HG03432 (cell line): ENCODE results near the gene ACSF3.

Source experiments
- ATAC-seq: cut with Tn5 transposase; IDR thresholded peaks from one replicate; pipeline ENCODE4 v1.9.1; 2021; ENCODE audit warnings: mild to moderate bottlenecking, moderate library complexity; ENCODE audit not compliant: unreplicated experiment

ACSF3 gene

GRCh38 chr16:89142474-89143195, 49.0 kb downstream of the ACSF3 start:
- ATAC-seq = no peak

DNA sequence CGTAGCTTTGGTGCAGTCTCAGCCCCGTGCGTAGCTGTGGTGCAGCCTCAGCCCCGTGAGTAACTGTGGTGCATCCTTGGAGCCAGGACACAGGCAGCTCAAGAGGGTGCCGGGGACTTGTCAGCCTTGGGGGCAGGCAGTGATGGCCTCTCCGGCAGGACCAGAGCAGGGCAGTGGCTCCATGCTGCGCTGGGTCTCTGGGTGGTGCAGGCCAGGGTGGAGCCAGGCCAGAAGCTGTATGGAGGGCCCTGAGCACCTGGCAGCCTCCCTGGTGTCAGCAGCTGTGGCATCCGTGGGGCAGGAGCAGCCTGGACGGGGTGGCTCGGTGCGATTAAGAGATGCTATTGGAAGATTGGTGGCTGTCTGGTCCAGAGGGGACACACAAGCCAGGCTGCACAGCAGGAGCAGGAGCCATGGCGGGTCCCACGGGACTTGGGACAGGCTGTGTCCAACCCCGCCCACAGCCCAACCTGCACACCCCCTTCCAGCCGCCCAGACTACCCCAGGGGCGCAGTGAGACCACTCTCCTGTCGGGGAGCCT, 49.6 kb downstream of the ACSF3 start:
- ATAC-seq = no peak

GRCh38 chr16:89143911-89144675, 50.4 kb downstream of the ACSF3 start:
- no peak for ATAC-seq

DNA sequence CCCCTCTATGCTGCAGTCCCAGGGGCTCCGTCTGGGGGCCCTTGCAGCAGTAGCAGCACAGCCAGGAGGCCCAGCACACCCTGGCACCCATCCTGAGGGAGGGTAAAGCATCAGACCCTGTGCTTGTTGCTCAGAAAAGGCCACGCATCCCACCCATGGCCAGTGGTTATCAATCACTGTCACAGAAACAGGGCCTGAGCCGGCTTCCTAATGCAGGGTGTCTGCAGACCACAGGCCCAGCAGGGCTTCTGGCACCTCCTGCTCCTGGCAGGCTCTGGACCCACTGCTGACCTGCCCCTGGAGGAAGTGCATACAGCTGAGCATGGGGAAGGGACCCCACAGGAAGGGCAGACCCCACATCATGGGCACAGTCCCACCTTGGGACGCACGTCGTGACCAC, 51.0 kb downstream of the ACSF3 start:
- no peak for ATAC-seq

DNA sequence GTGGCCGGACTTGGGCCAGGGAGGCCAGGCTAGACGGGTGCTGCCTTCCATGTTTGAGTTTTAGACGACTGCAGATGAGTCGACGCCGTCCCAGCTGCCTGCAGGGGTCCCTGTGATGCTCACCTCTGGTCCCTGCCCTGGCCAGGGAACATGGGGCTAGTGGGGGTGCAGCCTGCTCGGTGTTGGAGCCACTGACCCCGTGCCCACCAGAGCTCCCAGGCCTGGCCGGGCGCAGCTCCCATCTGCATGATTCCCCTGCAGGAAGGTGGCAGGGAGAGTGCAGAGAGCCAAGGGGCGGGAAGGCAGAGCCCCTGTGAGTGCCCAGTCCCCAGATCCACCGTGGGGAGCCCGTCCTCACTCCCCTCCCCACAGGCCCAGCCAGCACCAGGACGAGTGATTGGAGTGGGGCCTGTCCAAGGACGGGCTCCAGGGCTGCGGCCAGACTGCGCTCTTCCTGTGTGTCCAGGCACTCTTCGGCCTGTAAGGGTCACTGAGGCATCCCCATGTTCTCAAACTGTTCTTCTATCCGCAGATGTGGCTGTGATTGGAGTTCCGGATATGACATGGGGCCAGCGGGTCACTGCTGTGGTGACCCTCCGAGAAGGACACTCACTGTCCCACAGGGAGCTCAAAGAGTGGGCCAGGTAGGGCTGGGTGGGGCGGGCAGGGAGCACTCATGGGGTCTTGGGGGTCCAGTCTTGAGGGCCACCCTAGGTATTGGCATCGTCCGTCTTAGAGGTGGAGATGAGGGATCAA, 51.9 kb downstream of the ACSF3 start:
- ATAC-seq = no peak

DNA sequence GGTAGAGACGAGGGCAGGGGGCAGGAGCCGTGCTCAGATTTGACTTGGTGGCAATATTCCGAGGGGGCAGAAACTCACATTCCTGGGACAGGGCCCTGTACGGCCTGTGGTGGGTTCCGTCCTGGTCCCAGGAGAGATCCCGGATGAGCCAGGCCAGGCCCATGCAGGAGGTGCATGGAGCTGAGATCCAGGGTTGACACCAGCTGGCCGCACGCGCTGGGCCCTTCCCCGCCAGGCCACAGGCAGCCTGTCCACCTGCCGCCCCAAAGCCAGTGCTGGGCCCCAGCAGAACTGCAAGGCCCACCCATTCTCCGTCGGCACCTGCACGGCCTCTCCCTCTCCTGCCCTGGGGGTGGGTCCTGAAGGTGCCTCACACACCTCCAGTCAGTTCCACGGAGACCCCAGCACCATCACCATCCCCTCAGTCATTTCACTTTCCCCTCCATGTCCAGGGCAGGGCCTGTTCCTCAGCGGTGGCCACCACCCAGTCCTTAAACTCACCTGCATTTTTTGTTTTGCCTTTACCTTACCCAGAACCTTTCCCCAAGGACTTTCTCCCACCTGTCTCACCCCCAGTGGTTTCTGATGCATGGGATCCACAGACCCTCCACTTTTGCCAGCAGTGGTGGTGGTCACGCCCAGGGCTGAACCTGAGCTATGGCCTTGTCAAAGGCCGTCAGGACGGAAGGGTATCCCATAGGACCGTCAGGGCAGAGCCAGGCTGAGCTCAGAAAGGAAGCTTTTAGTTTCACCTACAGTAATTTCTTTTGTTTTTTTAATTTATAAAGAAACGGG, 52.8 kb downstream of the ACSF3 start:
- ATAC-seq = no peak

GRCh38 chr16:89147085-89147817, 53.6 kb downstream of the ACSF3 start:
- no peak for ATAC-seq

DNA sequence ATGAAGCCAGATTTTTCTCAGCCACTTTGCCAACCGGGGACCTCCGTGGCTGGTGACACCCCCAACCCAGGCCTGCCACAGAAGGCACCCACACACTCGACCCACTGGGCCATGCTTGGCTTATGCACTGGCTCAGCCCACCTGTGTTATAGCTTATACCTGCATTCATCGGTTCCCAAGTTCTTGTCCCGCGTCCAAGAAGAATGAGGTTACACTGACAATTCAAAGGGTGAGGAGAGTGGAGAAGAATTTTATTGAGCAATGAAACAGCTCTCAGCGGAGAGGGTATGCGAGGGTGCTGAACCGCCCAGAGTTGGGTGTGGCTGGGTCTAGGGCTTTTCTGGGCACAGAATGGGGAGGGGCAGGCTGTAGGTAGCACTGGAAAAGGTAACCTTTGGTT, 55.7 kb downstream of the ACSF3 start:
- no peak for ATAC-seq

DNA sequence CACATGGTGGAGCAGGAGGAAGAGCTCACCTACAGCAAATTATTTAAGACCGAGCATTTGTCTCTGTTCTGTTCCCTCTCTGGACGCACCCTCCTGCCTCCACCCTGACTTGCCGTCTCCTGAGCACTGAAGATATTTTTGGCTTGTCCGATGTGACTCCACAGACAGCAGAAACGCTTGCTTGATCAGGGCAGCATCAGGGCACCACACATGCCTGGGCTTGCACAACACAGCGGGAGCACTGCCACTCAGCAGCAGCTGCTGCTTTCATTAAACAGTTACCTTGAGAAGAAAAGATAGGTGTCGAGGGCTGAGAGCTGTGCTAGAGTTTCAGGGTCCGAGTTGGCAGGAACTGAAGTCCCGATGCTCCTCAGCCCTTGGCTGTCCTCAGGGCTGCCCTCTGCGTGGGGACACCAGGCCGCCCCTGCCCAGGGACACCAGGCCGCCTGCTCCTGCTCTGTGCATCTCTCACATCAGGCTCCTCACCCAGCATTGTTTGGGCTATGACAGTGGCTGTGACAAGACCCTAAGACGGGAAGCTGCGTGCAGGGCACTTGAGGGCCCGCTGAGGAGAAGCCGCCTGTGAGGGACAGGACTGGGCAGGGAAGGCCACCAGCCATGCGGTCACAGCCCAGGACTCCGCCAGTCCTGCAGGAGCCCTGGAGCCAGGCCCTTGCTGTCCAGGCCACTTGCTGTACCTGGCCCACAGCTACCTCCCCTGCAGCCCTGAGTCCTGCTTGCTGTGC, 56.6 kb downstream of the ACSF3 start:
- no peak for ATAC-seq

GRCh38 chr16:89150981-89151380, 57.3 kb downstream of the ACSF3 start:
- ATAC-seq = no peak

- no peak for ATAC-seq
Observed at GRCh38 chr16:89152831-89153700, 59.4 kb downstream of the ACSF3 start.

DNA sequence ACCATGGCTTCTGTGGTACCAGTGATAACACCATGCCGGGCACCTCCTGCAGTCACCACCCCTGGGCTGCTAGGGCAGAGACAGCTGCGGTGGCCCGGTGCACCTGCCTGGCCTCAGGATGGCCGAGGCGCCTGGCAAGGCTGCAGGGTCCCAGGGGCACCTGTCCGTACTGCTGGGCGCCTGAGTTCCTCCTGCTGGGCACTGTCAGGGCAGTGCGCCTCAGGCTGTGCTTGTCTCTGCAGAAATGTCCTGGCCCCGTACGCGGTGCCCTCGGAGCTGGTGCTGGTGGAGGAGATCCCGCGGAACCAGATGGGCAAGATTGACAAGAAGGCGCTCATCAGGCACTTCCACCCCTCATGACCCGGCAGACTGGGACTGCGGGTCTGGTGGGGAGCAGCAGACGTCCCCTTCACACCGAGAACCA, 60.2 kb downstream of the ACSF3 start:
- no peak for ATAC-seq

DNA sequence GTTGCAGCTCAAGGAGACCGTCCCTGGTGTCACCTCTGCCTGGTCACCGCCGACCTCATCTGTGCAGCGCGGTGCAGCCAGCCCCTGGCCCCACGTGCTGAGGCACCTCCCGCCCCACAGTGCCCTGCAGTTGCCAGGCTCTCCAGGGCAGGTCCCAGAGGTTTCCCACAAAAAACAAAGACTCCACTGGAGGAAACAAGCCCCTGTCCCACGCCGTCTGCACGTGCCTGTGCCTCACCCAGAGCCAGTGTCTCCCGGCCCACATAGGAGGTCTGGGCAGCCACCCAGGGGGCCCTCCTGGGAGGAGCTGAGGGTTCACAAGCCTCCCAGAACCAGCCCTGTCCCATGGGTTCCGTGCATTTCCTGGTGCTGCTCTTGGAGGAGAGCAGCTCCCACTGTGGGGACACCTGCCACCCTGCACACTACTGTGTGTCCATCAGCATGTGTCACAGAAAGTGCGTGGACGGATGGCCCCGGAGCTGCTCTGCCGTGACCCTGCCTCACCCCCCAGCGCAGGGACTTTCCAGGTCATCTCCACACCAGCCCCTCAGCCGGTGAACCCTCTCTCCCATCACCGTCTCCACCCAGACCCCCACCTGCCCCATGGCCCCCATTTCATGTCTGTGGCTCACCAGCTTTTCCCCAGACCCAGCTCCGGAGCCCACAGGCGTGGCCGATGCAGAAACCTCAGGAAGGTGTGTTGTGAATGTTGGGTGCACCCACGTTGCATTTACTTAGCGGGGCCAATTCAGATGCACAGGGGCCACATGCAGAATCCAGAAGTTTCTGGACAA, 60.9 kb downstream of the ACSF3 start:
- ATAC-seq = no peak

- ATAC-seq = no peak
Observed at GRCh38 chr16:89155184-89155679, 61.6 kb downstream of the ACSF3 start.

DNA sequence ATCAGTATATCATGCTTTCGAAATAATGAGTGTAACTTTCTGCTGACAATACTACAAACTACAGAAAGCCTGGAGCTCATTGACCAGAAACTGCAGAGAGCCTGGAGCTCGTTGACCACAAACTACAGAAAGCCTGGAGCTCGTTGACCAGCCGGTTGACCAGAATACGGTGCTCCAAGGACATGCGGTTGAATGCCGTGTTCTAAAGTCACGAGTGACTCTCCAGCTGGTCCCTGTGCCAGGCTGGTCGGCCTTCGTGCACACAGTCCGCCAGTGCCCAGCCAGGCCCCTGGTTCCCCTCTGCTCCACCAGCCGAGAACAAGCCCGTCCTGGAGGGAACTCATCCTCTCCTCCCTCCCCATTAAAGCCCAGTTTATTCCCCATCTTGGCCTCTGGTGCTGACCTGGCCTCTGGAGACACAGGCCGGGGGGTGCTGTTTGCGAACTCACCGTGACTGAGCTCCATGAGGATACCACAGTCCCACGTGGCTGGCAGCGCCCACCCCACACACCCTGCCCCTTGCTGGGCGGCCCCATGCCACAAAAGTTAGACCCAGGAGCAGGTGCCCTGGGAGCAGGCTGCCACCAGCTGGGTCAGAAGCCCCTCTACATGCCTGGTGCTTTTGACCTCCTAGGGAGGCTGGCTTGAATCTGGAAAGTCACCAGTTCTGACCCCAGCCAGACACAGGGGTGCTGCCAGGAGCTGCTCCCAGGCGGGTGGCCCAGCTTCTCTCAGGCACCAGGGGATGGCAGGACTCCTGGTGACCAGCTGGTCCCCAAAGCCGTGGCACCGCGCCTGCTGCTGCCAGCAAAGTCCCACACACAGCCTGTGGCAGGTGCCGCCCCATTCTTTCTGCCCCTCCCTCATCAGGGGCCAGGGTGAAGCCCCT, 62.4 kb downstream of the ACSF3 start:
- no peak for ATAC-seq
